Dermis blood vessel endothelial cell (primary cell): ENCODE results near the gene GATA6. TPM values are rescaled to one million over a fixed set of nuclear protein-coding genes. Genes with fewer than 3 reads are reported as not detected.

Experiments
- DNase-seq: peaks from one replicate; pipeline ENCODE4 v3.0.0; 2010
- total RNA-seq: library from RNA; depleted of rRNA; stranded (reverse); fragments of >200 nt; gene quantifications from 2 replicates; pipeline ENCODE4 v1.2.3, GENCODE V29; 2014

The GATA6 gene
- total RNA-seq, 1 donor from 2014 or later = 0.51 TPM

DNA sequence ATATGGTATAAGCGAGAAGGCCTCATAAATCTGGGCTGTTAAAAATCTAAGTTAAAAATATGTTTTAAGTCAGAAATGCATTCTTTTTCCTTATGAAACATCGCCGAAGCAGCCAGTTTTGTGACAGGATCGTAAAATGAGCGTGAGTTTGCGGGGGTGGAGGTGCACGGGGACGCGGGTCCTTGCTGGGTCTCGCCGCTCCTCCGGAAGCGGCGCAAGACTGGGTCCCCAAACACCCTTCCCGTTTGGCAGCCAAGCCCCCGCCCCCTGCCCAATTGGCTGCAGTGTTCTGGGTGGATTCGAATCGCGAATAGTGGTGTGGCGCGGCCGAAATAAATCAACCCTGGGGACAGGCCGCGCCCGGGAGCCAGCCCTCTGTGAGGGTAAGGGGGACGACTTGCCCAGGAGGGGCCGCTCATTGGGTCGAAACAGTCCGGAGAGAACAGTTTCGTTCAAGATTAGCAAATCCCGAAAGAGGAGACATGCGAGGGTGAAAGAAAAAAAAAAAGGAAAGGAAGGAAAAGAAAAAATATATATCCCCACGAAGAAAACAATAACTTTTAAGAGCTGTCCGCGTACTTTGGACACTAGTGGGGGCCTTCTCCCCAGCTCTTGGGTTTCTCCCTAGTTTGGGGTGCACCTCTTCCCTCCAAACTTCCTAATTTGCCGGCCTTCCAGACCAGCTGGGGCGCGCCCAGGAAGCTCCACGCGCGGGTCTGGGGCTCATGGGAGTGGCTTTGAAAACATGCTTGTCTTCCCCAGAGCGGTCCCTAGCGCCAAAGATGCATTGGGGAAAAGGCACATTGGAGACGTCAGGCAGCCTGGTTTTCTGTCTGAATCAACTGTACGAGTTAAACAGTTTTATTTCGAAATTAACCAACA, 3.1 kb upstream of the GATA6 start:
- no peak for DNase-seq

DNA sequence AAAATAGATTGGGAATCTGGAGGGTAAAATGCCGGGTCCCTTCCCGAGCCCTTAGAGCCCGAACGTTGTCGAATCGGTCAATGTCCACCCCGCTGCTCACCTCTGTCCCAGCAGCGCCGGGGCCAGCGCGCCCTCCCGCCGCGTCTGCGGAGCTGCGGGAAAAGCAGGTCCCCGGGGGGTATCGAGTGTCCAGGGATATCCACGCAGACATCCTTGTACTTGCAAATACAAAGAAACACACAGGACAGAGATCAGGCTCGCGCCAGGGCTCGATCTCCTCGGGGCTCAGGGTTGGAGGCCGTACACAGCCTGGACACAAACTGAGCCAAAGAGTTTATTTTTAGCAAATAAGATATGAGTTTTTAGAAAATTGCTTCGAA, 2.3 kb upstream of the GATA6 start:
- DNase-seq = peak; percentile 40

DNA sequence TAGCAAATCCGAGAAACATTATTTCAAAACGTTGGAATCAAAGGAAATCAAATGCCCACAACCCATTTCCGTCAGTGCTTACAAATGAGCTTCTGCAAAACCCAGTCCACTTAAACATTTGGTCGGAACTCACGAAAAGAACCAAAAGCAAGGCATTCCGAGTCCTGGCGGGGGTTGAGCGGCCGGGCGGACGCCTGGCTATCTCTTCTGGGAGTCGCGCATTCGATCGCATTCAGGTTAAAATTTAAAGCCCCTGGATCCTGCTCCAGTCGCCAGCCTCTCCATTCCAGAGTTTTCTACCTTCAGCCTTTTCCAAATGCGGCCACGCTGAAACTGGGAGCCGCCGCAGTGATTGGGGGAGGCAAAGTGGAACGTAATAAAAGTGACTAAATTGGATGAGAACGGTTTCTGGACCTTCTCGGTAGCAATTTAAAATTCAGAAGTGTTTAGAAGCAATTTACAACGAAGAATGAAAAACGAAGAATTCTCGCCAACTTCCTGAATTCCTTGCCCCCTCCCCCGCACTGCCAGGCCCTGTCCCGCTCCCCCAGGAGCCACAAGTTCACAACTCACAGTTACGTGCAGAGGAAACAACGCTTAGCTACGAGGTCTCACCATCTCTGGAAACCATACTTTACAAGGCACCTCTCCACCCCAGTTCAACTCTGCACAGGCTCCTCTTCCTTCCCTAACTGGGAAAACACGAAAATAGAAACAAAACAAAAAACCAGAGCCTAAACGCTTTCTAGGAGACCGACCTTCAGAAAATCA, 1.7 kb upstream of the GATA6 start:
- peak; percentile 43 for DNase-seq

DNA sequence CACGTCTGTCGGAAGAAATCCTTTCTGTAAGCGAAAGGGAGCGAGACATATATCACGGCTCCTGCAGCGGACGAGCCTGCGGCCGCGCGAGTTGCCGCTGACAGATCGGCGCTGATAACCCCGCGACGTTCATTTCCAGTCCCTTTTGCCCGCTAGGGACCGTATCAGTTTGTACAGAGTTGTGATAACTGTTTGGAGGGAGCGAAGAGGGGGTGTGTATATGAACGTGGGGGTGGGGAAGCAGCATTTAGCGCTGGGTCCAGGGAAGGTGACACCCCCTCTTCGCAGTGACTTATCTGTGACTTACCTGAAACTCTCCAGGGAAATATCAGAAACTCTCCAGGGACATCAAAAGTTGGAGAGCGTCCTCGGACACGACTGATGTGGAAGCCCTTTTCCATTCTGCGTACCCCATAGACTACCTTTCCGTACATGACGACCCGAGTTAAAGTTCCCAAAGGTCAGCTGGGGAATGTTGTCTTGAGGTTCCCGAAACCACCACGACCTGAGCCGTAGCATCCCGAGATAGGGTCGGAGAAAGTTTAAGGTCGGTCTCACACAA, 948 bp upstream of the GATA6 start:
- peak; percentile 60 for DNase-seq

DNA sequence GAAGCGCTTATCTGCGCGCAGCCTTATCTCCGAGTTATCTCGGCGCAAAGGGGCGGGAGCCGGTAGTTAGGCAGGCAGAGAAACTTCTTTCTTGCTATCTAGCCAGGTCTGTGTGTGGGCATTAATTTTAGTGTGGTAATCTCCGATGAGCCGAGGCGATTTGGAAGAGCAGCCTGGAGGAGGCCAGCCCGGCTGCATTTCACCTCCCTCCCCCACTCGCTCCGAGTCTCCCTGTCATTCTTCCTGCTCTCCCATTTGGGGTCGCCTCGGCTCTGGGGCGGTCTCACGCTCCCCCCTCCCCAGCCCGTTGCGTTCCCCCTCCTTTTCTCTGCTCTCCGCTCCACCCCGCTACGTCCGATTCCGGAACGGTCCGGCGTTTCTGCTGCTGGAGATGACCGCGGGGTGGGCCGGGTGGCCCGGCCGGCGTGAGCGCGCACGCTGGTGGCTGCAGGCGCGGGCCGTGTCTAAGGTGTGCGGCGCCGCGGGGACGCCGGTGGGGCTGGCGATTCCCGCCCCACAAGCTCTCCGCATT, 566 bp downstream of the GATA6 start:
- DNase-seq = peak; percentile 64

DNA sequence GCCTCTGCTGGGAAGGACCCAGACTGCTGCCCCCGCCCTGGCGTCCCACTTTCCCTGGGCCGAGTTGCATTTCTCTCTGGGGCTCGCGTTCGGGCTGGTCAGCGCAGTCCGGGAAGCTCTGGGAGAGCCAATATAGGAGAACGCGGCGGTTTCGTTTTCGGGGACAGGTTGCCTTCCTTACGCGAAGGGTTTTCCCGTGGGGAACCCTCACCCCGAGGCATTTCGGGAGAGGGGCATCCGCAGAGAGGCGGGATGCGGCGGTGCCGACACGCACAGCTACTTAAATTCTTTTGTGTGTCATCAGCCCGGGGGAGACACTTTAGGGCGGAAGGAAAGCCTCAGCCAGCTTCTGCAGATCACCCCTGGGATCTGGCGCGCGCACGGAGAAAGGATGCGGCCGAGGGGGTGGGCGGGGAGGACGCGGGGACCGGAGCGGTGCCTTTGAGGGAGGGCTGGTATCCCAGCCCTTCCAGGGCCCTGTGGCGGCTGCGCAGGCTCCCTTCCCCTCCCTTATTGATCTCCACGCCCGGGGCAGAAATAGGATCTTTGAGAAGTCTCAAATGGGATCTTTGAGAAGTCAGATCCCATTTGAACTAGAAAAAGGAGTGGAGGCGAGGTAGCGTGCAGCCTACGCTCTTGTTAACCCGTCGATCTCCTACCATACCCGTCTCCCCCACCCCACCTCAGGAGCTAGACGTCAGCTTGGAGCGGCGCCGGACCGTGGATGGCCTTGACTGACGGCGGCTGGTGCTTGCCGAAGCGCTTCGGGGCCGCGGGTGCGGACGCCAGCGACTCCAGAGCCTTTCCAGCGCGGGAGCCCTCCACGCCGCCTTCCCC, 1.2 kb downstream of the GATA6 start:
- peak; percentile 72 for DNase-seq

DNA sequence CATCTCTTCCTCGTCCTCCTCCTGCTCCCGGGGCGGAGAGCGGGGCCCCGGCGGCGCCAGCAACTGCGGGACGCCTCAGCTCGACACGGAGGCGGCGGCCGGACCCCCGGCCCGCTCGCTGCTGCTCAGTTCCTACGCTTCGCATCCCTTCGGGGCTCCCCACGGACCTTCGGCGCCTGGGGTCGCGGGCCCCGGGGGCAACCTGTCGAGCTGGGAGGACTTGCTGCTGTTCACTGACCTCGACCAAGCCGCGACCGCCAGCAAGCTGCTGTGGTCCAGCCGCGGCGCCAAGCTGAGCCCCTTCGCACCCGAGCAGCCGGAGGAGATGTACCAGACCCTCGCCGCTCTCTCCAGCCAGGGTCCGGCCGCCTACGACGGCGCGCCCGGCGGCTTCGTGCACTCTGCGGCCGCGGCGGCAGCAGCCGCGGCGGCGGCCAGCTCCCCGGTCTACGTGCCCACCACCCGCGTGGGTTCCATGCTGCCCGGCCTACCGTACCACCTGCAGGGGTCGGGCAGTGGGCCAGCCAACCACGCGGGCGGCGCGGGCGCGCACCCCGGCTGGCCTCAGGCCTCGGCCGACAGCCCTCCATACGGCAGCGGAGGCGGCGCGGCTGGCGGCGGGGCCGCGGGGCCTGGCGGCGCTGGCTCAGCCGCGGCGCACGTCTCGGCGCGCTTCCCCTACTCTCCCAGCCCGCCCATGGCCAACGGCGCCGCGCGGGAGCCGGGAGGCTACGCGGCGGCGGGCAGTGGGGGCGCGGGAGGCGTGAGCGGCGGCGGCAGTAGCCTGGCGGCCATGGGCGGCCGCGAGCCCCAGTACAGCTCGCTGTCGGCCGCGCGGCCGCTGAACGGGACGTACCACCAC, 2.1 kb downstream of the GATA6 start:
- DNase-seq = peak; percentile 48

DNA sequence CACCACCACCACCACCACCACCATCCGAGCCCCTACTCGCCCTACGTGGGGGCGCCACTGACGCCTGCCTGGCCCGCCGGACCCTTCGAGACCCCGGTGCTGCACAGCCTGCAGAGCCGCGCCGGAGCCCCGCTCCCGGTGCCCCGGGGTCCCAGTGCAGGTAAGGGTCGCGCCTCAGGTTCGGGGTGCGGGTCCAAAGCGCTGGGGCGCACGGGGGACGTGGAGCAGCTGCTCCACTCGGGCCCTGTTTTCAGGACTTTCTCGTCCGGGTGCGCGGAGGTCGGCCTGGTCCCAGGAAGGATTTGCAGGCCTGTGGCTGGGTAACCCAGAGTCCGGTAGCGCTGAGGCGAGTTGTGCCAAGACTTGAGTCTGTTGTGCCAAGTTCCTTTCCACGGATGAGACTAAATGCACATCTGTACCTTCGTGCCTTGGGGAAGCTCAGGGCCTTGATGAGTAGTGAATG, 2.8 kb downstream of the GATA6 start:
- peak; percentile 20 for DNase-seq

DNA sequence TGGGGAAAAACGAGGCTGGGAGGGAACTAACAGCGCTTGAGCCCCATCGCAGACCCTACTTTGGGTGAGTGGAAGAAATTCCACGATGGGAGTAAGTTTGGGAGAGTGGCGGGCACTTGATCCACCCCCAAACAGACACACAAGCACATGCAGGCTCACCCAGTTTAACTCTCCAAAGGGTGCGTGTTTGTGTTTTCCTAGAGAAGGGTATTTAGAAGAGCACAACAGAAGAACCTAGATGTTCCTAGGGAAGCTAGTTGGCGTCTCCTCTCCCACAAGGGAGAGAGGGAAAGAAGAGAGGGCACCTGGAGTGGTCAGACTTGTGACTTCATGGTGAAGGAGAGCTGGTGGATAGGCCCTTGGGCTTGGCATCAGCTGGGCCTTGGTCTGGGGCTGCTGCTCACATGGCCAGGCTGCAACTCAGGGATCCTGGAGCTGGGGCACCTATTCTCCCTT, 3.2 kb downstream of the GATA6 start:
- peak; percentile 24 for DNase-seq

DNA sequence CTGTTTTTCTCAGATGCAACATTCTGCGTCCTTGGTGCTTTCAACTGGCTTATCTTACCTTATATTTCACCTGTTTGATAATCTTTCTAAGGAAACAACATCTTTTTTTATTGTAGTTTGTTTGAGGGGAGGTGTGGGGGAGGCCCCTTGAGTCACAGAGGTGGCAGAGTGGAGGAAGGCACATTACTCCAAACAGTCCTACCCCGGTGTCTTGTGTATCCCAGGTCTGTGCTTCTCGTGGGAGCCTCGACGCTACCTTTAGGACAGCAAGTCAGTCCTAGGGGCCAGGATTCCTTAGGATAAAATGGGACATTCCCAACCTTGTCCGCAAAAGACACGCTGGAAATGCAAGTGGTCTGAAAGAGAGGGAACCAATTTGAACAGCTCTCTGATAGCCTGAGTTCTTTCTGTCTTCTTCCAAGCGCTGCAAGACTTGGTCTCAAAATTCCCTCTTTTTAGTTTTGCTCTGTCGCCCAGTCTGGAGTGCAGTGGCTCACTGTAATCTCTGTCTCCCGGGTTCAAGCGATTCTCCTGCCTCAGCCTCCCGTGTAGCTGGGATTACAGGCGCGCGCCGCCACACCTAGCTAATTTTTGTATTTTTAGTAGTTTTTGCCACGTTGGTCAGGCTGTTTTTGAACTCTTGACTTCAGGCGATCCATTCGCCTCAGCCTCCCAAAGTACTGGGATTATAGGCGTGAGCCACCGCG, 4.0 kb downstream of the GATA6 start:
- no peak for DNase-seq

DNA sequence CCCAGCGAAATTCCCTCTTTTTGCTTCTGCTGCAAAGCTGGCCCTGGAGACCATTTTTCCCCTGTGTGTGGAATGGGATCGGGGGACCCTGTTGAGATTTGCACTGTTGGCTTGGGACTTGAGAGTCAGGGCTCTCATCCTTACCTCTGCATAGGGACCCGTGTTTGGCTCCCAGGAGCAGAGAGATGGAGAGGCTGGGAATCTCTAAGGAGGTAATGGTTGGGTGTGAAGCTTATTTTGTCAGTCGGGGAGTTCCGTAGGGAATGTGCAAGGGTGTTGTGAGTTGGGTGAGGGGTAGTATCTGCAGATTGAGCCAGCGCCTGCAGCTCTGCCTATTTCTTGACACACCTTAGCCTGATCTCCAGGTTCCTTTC, 4.5 kb downstream of the GATA6 start:
- DNase-seq = no peak

DNA sequence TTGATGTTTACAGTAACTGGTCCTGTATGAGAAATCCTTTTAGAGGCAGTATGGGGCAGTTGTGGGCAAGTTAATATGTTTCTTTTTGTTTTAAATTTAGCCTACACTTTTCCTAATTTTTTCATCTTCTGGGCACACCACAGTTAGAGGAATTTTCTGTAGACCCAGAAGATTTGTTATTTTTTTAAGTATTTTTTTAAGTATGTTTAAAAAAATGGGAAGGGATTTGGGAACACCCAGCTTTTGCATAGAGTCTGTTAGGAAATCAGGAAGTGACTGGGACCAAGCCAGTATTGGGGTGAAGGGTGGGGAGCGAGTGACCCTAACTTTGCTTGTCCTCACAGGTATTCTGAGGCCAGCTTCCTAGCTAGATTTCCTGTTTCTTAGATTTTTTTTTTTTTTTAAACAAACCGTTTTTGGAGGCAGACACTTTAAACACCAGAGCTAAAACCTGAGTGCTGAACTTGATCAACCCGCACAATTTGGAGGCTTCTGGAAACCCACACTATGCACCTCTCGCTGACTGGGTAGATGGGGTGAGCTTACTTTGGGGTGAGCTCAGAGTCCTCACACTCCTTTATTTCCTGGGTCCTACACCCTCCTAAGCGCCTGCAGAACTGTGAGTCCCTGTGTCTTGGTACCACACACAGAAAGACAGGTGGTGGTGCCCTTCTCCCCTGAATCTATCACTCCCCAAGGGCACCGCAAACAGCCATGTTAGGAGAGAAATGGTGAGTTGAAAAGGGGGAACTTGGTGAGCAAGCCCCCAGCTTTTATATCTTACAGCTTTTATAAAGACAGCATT, 5.2 kb downstream of the GATA6 start:
- DNase-seq = peak; percentile 29

DNA sequence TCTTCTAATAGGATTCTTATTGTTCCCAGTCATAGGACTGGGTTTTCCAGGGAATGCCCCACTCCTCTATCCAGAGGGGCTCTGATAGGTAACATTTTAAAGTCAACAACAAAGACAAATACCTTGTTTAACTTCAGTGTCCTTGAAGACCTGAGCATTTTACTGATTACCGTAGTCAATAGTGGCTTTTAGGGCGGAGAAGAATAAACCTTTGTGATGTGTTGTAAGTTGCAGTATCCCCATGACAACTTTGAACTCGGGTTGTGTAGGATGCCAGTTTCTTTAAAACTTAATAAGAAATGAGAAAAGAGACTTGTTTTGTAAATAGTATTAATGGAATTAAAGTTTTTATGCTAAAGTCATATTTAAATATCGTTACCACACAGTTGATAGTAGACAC, 6.0 kb downstream of the GATA6 start:
- DNase-seq = no peak

DNA sequence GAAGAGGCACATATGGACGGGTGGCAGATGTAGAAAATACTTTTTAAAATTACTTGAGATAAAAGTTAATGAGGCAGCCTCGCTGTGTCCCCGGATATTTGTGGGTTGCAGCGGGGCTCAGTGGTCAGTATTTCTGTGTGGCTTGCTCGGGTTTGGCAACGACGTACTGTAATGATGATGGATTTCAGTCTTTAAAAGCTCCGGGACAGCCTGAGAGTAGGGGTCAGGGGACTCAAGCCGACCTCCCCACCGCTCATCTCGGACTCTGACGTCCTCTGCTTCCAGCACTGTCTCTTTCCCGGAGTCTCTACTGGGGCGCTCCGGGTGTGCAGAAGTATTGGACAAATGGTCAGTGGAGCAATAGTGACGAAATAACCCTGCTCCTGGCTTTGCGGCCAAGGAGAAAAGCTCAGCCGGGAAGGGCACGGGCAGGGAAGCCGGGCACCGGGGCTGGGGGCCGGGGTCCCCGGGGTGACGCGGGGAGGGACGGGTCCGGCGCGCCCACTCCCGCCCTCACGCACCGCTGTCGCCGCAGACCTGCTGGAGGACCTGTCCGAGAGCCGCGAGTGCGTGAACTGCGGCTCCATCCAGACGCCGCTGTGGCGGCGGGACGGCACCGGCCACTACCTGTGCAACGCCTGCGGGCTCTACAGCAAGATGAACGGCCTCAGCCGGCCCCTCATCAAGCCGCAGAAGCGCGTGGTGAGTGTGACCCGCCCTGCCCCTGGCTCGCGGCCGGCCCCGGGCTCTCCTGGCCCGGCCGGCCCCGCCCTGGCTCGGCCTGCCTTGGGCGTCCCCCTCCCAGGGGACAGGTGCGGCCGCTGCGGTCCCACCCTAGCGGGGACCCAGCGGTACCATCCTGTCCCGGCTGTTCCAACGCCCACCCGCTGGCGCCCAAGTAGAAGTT, 7.3 kb downstream of the GATA6 start:
- no peak for DNase-seq

DNA sequence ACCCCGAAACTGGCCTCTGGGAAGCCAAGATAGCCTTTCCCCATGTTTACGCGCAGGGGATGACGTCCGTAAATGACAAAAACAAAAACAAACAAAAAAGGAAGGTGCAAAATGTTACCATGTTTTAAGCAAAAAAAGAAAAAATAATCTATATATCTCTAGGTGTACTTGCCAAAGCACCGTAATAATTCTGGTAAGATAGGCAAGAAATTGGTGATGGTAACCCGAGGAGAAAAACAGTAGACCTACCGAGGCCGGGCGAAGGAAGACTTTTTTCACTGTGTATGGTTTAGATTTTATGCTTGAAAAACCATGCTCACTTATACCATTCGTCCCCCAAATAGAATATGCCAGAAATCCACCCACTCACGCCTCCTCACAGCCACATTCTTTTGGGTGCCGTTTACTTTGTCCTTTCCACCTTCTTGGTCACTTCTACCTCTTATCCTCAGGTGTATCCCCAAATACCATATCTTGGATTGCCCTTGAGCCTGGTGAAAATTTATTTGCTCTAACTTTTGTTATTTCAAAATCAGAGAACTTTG, 8.0 kb downstream of the GATA6 start:
- no peak for DNase-seq

DNA sequence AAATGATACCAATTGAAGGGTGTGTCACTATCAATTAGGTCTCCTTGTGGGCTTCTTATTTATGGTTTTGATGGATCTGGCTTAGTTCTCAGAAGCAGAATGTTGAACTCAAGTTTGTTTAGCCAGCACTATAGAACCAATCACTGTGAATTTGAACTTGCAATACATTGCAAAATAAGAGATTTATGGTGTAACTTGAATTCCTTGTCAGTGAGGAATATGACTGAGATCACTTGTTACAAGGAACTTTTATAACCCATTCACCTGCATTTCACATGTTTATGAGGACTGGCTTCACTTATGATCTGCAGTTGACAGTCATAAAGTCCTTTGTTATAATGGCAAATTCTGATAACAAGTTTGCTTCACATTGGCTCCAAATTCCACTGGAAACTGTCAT, 9.8 kb downstream of the GATA6 start:
- DNase-seq = no peak

DNA sequence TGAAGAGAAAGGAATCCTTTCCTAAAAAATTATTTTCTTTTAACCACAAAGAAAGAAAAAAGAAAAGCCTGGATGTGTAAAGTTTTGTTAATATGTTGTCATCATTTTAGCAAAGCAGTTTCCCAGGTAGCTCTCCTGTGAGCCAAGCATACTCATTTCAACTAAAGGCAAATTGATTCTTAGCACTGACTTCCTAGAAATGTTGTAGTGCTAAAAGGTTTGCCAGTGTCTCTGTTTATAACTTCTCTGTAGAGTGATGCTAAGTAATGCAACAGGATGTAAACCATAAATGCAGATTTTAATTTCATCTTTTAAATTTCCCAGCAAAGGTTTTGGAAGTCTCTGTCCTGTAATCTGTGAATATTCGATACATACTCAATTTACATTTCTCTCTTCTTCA, 10.2 kb downstream of the GATA6 start:
- no peak for DNase-seq

DNA sequence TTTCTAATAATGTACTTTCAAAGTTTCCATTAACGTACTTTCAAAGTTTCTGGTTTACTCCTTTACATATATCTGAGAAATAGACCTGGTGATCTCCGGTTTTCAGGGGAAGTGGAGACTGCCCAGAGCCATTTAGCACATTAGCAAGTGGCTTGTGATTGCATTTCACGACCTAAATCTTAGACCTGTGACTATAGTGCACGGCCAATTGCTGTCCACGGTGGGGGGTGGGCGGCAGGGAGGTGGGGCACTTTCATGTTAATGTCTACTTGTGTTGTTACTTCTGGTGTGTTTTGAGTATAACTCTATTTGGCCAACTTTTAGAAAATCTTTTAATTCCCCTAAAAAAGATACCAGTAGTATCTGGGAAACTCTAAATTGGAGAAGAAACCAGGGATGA, 11.3 kb downstream of the GATA6 start:
- no peak for DNase-seq
